ENCODE data around the gene ABCB4.

Gene ABCB4

DNA sequence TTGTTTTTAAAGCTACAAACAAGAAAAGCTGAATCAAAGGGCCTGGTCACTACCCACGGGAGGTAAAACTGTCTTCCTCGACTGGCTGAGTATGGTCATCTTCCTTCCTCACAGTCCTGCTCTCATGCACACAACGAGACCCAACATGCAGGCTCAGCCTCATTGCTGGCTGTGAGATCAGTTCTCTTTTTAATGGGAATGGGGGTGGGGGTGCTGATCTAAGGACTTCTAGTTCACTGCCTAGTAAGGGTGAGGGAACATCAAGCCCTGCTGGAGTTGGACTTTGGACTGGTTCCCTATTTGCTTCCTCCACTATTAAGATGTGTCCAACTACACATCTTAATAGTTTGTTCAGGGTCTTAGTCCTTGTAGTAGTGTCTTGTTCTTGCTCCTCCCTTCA is 48.2 kb downstream of the ABCB4 start:
- no peaks in the 10 kb centered on the region for H4K20me1 ChIP-seq (ENCODE audit: insufficient read depth, low read length, poor library complexity, severe bottlenecking)
- H3K4me3 ChIP-seq (ENCODE audit: low read length, poor library complexity, severe bottlenecking) = no peak overlapping the region
- H3K9me3 ChIP-seq (ENCODE audit: insufficient read depth, low read depth, low read length) = no peaks in the 10 kb centered on the region
- H3K36me3 ChIP-seq (ENCODE audit: insufficient read depth, low read length) = no peaks in the 10 kb centered on the region
- H3K79me2 ChIP-seq (ENCODE audit: insufficient read depth, low read length) = no peaks in the 10 kb centered on the region
- H3K27me3 ChIP-seq (ENCODE audit: insufficient read depth, low read length, poor library complexity, severe bottlenecking) = no peaks in the 10 kb centered on the region
- no peak overlapping the region for H2AFZ ChIP-seq (ENCODE audit: low read length)
- no peak overlapping the region for H3K4me2 ChIP-seq (ENCODE audit: low read depth, low read length, poor library complexity, severe bottlenecking)
- no peak overlapping the region for H3K9ac ChIP-seq (ENCODE audit: low read depth, low read length, poor library complexity, severe bottlenecking)
- TF ChIP-seq, protein P1, sequence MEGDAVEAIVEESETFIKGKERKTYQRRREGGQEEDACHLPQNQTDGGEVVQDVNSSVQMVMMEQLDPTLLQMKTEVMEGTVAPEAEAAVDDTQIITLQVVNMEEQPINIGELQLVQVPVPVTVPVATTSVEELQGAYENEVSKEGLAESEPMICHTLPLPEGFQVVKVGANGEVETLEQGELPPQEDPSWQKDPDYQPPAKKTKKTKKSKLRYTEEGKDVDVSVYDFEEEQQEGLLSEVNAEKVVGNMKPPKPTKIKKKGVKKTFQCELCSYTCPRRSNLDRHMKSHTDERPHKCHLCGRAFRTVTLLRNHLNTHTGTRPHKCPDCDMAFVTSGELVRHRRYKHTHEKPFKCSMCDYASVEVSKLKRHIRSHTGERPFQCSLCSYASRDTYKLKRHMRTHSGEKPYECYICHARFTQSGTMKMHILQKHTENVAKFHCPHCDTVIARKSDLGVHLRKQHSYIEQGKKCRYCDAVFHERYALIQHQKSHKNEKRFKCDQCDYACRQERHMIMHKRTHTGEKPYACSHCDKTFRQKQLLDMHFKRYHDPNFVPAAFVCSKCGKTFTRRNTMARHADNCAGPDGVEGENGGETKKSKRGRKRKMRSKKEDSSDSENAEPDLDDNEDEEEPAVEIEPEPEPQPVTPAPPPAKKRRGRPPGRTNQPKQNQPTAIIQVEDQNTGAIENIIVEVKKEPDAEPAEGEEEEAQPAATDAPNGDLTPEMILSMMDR (conservative IDR thresholded peaks at IDR 0.05; ENCODE audit: low read length) = no peak
- TF ChIP-seq EZH2phosphoT487 (IDR thresholded peaks at IDR 0.05; ENCODE audit: borderline replicate concordance) = no peak
- no peaks in the 10 kb centered on the region for H3F3A ChIP-seq (ENCODE audit: low read depth)
- no peaks in the 10 kb centered on the region for H3K9me2 ChIP-seq (replicated peaks; ENCODE audit: low read depth, low read length)
- H3K4me1 ChIP-seq (ENCODE audit: insufficient read depth, low read length, poor library complexity, severe bottlenecking) = no peaks in the 10 kb centered on the region

DNA sequence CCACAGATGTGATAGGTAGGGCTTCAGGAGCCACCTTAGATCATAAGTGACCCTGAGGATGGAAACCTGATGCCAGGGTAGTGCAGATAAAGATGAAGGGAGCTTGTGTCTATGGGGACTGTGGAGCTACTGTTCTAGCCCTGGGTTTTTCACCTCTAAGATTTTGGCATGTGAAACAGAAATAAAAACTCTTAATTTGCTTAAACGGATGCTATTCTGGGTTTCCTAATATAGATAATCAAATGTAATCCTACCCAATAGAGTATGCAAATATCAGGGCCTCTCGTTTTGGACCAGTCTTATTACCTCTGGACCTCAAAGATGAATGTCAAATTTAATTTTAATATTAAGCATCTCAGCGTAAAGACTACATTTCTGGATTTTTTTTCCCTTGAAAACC is 49.3 kb downstream of the ABCB4 start:
- Histone ChIP-seq H3K4me3 (ENCODE audit: low read length, poor library complexity, severe bottlenecking) (no peak overlapping the region), H3F3A (ENCODE audit: low read depth) (no peaks in the 10 kb centered on the region), H3K79me2 (ENCODE audit: insufficient read depth, low read length) (no peaks in the 10 kb centered on the region), H3K27me3 (ENCODE audit: insufficient read depth, low read length, poor library complexity, severe bottlenecking) (no peaks in the 10 kb centered on the region), H3K4me1 (ENCODE audit: insufficient read depth, low read length, poor library complexity, severe bottlenecking) (no peaks in the 10 kb centered on the region), H3K9me3 (ENCODE audit: insufficient read depth, low read depth, low read length) (no peaks in the 10 kb centered on the region), H2AFZ (ENCODE audit: low read length) (no peak overlapping the region), H4K20me1 (ENCODE audit: insufficient read depth, low read length, poor library complexity, severe bottlenecking) (no peaks in the 10 kb centered on the region), H3K4me2 (ENCODE audit: low read depth, low read length, poor library complexity, severe bottlenecking) (no peak overlapping the region), H3K9me2 (replicated peaks; ENCODE audit: low read depth, low read length) (no peaks in the 10 kb centered on the region), H3K36me3 (ENCODE audit: insufficient read depth, low read length) (no peaks in the 10 kb centered on the region), H3K9ac (ENCODE audit: low read depth, low read length, poor library complexity, severe bottlenecking) (no peak overlapping the region)
- TF ChIP-seq, protein P1 (conservative IDR thresholded peaks at IDR 0.05; ENCODE audit: low read length) = no peak
- TF ChIP-seq EZH2phosphoT487 (IDR thresholded peaks at IDR 0.05; ENCODE audit: borderline replicate concordance) = no peak

DNA sequence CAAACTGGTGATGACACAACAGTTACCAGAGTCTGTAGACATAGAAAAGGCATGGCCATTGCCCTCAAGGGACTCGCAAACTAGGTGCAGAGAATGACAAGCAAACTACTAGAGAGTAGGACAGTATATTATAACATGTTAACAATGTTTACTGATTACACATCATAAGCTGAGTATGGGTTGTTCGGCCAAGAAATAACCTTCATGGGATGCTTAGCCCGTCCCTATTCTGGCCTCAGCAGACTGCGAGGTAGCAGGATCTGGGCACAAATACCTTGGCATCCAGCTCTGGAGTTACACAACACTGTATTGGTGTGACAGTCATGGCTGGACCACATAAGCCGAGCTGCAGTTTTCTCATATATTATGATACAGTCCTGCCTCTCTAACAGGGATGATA is 51.4 kb downstream of the ABCB4 start:
- Histone ChIP-seq H3K36me3 (ENCODE audit: insufficient read depth, low read length) (no peaks in the 10 kb centered on the region), H3K4me2 (ENCODE audit: low read depth, low read length, poor library complexity, severe bottlenecking) (no peak overlapping the region), H3K79me2 (ENCODE audit: insufficient read depth, low read length) (no peaks in the 10 kb centered on the region), H2AFZ (ENCODE audit: low read length) (no peak overlapping the region), H3F3A (ENCODE audit: low read depth) (no peaks in the 10 kb centered on the region), H3K9me2 (replicated peaks; ENCODE audit: low read depth, low read length) (no peaks in the 10 kb centered on the region), H3K4me3 (ENCODE audit: low read length, poor library complexity, severe bottlenecking) (no peak overlapping the region), H3K4me1 (ENCODE audit: insufficient read depth, low read length, poor library complexity, severe bottlenecking) (no peaks in the 10 kb centered on the region), H4K20me1 (ENCODE audit: insufficient read depth, low read length, poor library complexity, severe bottlenecking) (no peaks in the 10 kb centered on the region), H3K9me3 (ENCODE audit: insufficient read depth, low read depth, low read length) (no peaks in the 10 kb centered on the region), H3K27me3 (ENCODE audit: insufficient read depth, low read length, poor library complexity, severe bottlenecking) (no peaks in the 10 kb centered on the region), H3K9ac (ENCODE audit: low read depth, low read length, poor library complexity, severe bottlenecking) (no peak overlapping the region)
- TF ChIP-seq, protein P1 (conservative IDR thresholded peaks at IDR 0.05; ENCODE audit: low read length) = no peak
- no peak for TF ChIP-seq EZH2phosphoT487 (IDR thresholded peaks at IDR 0.05; ENCODE audit: borderline replicate concordance)
